GM18861 (cell line): ENCODE data around the gene VPS16.

Source experiments
- ATAC-seq: cut with Tn5 transposase; IDR thresholded peaks from one replicate; pipeline ENCODE4 v1.9.1; 2021; ENCODE audit not compliant: unreplicated experiment

Gene VPS16

DNA sequence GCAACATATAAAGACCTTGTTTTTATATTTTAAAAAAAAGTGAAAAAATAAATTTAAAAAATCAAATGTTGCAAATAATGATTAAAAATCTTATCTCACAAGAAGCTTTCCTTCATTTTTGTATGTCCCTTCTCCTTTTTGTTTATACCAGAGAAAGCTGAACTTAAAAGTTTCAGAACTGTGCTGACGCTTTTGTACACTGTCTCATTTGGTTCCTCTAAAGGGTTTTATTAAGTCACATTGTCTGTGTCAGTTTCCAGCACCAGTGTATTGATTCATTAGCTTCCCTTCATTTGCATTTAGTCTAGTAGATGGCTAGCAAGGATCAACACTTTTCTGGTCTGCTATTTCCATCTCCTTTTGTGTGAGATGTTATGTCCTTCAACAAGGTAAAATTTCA lies 6.8 kb upstream of the VPS16 start:
- ATAC-seq: no peak

DNA sequence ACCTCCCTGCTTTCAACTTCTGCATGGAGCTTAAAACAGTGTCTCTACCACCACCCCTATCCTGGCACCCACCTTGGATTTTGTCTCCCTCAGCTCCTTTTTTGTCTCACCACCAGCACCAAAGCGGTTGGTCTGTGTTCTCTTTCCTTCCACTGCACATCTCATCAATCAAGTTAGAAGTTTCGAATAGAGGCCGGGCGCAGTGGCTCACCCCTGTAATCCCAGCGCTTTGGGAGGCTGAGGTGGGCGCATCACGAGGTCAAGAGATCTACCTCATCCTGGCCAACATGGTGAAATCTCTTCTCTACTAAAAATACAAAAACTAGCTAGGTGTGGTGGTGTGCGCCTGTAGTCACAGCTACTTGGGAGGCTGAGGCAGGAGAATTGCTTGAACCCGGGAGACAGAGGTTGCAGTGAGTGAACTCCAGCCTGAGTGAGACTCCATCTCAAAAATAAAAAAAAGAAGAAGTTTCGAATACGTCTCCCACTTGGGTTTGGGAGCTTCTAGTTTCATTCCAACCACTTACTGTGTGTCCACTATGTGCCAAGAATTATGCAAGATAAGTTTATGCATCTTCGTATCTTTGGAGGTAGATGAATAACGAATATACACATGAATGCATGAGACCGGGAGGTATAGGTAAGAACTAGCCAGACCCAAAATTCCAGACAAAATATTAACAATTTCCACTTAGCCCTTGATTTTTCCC lies 6.0 kb upstream of the VPS16 start:
- no peak for ATAC-seq

DNA sequence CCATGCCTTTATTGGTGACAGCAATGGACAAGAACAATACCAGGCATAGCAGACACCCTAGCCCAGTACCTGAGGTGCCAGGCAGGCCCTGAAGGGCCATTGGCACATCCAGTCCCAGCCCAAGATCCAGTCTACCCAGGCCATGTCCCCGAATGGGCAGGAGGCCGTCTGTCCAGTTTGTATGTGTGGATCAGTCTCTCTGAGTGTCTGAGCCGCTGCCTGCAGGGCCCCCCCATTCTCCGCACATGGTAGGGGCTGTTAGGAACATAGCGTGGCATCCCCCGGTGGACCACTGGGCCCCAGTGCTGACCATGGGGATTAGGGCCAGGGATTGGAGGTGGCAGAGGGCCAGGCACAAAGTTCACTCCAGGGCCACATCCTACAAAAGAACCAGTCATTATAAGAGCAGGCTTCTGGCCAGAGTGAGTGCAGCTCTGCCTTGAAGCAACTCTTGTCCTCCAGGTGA lies 5.2 kb upstream of the VPS16 start:
- no peak for ATAC-seq

DNA sequence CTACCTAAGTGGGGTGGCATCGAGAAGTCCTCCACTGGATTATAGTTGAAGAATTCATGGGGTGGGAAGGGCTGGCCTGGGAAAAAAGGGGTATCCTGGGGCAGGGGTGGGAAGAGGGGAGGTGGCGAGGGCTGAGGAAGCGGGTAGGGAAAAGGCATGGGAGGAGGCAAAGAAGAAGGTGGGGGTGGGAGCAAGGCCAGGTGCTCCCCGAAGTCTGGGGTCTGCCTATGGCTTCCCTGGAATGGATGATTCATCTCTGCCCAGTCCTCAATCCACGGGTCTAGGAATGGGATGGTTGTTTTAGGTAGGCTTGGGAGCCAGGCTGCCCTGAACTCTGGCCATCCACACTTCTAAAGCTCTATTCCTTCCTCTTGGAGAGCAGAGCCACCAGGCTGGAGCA lies 4.5 kb upstream of the VPS16 start:
- no peak for ATAC-seq

DNA sequence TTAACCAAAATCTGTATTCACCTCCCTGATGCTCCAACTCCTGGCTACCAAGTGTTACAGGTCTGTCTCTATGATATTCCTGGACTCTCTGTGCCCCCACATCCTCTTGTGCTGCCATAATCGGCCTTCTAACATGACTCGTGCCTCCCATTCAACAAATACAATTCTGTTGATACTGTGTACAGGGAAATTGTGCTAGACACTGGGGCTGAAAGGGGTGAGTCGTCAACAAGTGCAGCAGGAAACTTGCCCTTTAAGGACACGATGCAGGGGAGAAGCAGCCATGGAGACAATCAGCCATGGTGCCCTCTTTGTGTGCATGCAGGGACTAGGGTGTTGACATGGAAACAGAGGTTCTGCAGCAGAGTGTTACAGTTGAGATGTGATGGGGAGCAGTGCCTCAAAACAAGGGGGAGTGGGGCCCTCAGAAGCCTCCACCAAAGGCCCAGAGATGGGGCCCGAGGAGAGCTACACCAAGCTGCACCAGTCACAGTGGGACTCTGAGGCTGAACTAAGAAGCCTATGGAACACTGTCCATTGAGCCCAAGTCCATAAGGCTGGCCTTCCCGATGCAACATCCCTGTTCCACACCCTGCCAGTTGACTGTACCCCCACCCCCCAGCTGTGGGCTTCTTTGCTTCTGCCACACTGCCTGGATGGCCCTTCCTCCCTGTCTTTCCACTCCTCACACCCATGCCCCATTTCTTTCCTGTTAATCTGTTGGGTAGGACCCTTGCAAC lies 3.2 kb upstream of the VPS16 start:
- ATAC-seq: no peak

DNA sequence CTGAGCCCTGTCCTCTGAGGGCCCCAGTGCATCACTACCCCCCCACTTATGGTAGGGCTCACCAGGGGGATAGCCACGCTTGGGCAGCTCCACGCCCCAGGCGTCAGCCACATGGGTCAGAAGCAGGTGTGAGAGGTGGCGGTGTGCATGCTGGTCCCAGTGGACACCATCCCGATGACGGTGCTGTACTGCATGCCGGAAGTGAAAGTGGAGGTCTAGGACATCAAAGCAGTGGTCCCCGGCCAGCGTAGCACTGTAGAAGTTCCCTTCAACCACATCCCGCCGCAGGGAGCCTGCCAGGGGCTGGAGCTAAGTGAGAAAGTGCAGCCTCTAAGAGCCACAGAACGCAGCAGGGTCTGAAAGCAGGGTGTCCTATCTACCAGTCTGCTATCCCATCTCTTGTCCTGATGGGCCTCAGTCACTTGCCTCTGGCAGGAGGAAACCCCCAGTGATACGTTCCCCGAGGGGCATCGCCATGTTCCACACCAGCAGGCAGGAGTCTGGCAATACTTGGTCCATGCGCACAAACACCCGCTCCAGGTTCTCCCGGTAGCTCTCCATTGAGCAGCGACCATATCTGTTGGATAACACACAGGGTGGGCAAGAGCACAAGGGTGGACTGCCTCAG lies 2.3 kb upstream of the VPS16 start:
- ATAC-seq: no peak

DNA sequence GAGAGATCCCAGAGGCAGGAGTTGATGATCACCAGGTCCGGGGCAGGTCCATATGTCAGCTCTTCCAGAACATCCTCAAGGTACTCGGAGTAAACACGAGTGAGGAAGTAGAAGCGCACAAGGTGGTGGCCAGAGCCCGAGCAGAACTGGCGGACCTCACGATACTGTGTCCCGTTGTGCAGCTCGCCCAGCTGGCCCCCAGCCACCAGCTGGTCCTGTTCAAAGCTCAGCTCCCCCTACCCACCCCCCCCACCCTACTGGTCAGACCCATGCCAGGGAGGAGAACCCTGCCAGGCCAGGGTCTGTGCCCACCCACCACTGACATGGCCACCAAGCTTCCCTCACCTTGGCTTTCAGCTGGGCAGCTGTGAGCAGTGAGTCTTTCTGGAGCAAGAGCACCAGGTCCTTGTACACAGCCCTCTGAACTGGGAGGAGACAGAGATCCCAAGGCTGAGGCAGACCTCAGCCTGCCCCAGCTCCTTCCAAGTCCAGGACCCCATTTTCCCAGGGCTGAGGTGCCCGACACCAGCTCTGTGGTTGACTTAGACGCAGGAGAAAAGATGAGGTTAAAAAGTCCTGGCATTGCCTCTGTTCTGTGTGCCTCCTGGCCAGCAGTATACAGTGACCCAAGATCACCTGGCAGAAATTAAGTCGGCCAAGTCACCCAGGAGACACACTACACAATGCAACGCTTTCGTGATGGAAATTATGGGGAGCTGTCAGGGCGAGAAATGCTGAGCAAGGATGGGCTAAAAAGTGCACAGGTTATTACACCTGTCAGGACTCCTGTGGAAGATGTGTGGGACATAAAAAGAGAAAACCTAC lies 1.5 kb upstream of the VPS16 start:
- no peak for ATAC-seq

DNA sequence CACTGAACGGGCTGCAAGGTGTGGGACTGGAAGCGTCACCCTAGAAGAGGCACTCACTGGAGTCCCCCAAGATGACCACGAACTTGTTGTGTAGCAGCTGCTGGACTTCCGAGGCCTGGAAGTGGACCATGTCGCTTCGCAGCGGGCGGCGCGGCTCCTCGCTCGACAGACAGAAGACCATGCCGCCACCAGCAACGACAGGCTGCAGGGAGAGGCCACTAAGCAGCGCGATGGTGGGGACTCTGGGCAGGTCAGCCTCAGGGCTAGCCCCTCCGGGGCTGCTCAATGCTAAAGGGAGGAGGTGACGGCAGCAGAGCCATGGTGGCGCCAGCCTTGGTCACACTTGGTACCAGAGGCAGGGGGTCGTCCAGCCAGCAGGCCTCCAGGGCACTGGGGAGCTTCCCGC lies 810 bp upstream of the VPS16 start:
- ATAC-seq: no peak

DNA sequence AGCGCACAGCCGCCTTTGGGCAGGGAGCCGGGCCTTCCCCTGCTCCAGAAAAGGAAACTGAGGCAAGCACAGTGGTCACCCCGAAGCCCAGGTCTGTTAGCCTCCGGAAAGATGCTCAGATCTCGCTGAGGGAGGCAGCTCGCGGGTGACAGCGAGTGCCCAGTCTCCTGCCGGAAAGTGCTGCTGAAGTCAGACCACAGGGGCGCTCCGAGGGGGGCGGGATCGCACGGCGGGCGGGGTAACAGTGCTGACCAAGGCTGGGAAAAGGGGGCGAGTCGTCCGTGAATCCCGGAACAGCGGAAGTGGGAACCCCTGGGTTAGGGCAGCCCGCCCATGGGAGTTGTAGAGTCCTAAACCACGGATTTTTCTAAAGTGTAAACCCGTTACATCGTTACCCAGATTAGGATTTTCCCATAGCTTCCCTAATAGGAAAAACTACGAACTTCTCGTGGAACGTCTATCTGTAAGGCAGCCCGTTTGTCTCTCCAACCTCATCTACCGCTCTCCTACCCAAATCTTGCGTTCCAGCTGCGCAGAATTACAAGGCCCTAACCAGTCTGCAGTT lies 504 bp downstream of the VPS16 start:
- ATAC-seq: peak; percentile 20

DNA sequence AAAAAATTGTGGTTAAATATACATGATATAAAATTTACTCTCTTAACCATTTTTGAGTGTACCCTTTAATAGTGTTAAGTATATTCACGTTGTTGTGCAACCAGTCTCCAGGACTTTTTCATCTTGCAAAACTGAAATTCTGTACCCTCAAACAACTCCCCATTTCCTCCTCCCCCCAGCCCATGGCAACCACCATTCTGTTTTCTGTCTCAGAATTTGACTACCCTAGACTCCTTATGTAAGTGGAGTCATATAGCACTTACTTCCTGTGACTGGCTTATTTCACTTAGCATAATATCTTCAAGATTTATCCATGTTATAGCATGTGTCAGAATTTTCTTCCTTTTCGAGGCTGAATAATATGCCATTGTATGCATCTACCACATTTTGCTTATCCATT lies 5.1 kb downstream of the VPS16 start:
- ATAC-seq: no peak

DNA sequence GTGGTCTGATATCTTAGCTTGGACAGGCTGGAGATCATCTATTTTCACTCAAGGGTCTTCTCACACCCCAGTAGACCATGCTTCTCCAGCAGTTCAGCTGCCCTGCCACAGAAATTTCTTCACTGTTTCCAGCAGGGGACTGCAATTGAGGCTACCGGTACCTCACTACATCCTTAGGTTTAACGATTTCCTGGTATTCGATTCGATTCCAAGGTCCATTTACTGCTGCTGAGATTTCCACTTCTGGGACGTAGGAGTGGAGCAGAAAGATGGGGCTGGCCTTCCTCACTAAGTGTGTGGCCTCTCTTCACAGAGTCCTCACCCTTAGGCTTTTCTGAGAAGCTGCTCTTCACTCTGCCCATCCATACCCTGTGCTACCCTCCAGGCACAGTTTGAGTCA lies 6.2 kb downstream of the VPS16 start:
- ATAC-seq: no peak

DNA sequence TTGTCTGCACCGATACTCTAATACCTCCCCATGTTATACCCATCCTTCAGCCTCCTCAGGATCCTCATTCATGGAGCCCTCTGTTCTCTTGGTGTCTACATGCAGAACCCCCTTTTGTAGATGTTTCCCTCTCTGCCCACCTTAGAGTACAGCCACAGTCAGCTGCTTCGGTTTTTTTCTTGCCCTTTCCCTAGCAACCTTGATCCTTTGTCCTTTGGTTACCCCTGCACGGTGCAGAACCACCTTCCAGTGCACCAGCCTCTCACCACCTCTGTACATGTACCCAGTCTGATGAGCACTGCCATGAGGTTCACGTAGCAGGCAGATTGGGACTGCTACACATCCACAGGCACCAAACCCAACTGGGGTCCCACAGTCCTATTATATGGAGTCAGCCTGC lies 7.3 kb downstream of the VPS16 start:
- no peak for ATAC-seq

DNA sequence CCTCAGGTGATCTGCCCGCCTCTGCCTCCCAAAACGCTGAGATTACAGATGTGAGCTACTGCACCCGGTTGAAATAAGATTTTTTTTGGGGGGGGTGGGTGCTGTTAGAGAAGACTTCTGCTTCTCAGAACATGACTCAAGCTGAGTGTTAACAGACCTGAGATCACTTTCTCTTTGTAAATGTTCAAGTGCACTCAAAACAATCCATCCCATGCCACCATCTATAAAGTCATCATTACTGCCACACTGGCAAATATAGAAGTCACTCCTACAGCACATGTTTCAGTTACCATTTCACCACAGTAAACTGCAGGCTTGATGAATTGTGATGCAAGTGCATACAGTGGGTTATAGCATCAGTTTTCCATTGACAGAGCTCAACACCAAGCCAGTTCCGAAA lies 9.0 kb downstream of the VPS16 start:
- no peak for ATAC-seq

DNA sequence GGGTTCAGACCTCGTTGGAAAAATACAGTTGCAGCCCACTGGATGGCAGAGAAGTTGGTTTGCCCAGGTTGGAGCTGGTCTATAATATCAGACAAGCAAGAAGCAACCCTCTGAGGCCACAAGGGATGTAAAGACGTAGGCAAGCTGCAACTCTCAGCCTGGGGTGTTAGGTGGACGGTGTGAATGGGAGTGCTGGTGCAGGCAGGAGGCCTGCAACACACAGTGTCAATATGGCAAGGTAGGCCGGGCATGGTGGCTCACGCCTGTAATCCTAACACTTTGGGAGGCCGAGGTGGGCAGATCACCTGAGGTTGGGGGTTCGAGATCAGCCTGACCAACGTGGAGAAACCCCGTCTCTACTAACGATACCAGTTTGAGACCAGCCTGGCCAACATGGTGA lies 10.5 kb downstream of the VPS16 start:
- no peak for ATAC-seq

DNA sequence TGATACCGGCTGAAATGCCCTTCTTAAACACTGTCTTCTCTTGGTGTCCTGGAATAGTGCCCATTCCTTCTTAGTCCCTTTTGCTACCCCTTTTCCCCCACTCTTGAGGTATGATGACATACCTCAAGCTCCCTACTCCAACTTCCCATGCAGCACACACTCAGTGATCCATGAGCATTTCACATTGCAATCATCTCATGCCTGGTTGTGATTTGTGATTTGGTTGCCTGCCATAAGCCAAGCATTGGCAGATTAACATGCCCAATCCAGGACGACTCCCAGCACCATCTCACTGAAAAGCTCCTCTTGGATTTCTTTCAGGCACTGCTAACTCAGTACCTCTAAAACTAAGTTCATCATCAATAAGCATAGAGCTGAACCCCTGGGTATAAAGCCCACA lies 18.0 kb downstream of the VPS16 start:
- ATAC-seq: no peak

DNA sequence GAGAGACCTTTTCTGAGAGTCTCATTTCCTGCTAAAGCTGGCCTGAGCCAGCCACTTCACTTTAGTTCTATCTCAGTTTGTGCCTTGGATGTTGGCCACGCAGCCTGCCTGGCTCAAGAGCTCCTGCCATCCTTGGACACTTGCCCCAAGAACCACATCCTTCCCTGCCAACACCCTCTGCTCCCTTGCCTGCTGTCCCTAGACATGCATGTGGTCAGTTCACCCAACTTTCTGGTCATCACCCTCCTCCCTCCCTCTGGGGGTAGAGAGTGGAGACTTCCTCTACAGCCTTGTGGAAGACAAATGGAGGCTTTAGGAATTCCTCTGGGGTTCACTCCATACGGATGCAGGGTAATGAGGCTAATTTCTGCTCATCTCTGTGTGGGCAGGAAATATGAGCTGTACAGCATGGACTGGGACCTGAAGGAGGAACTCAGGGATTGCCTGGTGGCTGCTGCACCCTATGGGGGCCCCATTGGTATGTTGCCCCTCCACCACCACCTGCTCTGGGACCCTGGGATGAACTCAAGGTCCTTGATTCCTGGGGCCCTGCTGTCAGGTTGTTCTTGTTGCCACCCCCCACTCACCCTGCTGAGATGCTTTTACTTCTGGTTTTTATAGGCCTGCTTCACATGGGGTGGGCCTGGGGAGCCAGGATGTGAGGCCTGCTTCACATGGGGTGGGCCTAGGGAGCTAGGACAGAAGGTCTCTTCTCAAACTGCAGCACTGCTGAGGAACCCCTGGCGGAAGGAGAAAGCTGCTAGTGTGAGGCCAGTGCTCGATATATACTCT lies 19.0 kb downstream of the VPS16 start:
- ATAC-seq: no peak

DNA sequence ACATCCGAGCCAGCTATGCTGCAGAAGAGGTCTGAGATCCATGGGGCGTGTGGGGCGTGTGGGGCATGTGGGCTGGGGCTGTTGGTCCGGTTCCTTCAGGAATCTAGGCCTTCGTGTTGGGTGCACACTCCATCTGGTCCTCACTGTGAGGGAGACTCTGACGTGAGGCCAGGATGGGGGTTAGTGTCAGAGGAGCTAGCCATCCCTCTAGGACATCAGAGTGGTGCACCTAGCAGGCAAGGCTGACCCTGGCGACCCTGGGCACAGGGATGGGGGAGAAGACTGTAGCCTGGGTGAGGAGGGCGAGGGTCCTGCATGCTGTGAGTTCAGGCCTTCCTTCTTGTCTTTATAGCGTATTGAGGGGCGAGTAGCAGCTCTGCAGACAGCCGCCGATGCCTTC lies 24.1 kb downstream of the VPS16 start:
- no peak for ATAC-seq

DNA sequence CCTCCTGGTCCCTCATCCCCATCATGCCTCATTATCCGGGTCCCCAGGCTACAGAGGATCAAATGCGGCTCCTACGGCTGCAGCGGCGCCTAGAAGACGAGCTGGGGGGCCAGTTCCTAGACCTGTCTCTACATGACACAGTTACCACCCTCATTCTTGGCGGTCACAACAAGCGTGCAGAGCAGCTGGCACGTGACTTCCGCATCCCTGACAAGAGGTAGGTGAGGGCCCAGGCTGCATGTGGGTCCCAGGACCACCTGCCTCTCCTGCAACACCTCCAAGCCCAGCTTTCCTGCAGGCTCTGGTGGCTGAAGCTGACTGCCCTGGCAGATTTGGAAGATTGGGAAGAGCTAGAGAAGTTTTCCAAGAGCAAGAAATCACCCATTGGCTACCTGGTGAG lies 24.6 kb downstream of the VPS16 start:
- ATAC-seq: no peak

DNA sequence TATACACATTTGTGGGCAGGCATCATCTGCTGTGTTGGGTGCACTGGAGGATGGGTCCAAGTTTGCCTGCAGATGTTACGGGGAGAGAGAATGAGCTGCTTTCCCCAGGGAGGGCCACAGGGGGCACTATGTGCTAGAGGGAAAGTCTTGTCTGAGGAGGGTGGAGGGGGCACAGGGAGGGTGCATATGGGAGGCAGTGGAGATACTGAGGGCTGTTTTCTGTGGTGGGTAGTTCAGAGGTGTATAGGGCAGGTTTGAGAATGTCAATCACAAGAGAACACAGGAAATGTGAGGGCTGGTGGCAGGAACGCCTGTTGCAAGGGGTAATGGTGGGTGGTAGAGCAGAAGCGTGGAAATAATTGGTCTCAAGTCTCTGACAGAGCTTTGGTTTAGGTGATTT lies 25.1 kb downstream of the VPS16 start:
- ATAC-seq: no peak

DNA sequence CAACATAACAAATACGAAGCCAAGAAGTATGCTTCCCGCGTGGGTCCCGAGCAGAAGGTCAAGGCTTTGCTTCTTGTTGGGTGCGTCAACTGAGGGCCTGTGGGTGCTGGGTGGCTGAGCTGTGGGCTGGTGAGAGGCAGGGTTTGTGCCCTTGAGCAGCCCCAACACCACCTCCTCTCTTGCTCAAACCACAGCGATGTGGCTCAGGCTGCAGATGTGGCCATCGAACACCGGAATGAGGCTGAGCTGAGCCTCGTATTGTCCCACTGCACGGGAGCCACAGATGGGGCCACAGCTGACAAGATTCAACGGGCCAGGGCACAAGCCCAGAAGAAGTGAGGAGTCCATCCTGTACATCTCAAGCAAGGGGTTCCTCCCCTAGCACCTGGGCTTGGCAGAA lies 25.7 kb downstream of the VPS16 start:
- no peak for ATAC-seq
